HG02642 (cell line): ENCODE results near the gene RNF40.

ENCODE experiments used
- ATAC-seq: cut with Tn5 transposase; IDR thresholded peaks from one replicate; pipeline ENCODE4 v1.9.1; 2021; ENCODE audit warnings: mild to moderate bottlenecking; ENCODE audit not compliant: unreplicated experiment, poor library complexity

Gene RNF40

DNA sequence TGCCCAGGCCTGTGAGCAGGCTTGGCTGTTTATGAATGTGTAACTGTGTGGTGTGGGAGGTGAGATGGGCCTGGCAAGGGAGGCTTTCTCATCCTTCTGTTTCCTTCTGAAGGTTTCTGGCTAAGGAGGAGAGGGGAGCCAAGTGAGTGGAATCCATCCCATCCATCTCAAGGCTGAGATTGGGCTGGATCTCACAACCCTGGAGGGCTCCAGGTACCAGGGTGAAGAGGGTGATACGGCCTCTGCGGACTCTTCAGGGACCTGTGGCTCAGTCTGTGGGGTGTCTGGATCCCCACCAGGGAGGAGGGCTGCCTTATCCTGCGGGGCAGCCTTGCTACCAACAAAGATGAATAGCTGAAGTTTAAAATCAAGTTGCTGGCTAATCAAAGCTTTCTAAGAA is 17.9 kb downstream of the RNF40 start:
- no peak for ATAC-seq

- ATAC-seq = no peak
Measured at GRCh38 chr16:30780549-30780948, 18.4 kb downstream of the RNF40 start.

- ATAC-seq = no peak
Measured at GRCh38 chr16:30782486-30783279, 20.6 kb downstream of the RNF40 start.

DNA sequence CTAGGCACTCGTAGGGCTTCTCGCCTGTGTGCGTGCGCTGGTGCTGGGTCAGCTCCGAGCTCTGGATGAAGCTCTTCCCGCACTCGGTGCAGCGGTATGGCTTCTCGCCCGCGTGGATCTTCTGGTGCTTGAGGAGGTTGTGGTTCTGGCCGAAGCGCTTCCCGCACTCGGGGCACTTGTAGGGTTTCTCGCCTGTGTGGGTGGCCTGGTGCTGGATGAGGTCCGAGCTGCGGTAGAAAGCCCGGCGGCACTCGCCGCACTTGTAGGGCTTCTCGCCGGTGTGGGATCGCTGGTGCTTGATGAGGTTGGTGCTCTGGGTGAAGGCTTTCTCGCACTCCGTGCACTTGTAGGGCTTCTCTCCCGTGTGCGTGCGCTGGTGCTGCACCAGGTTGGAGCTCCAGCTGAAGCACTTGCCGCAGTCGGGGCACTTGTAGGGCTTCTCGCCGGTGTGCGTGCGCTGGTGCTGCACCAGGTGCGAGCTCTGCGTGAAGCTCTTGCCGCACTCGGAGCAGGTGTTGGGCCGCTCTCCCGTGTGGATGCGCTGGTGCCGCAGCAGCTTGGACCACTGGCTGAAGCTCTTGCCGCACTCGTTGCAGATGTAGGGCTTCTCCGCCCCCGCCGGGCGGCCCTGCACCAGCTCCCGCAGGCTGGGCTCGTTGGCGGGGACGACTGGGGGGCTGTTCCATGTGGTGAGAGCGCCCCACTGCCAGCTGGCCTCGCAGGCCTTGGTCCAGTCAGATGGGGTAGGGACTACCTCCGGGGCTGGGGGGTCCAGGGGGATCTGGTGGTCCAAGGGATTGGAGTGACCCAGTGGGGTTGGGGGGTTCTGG is 21.4 kb downstream of the RNF40 start:
- ATAC-seq = no peak

- no peak for ATAC-seq
Measured at GRCh38 chr16:30784215-30784614, 22.1 kb downstream of the RNF40 start.

DNA sequence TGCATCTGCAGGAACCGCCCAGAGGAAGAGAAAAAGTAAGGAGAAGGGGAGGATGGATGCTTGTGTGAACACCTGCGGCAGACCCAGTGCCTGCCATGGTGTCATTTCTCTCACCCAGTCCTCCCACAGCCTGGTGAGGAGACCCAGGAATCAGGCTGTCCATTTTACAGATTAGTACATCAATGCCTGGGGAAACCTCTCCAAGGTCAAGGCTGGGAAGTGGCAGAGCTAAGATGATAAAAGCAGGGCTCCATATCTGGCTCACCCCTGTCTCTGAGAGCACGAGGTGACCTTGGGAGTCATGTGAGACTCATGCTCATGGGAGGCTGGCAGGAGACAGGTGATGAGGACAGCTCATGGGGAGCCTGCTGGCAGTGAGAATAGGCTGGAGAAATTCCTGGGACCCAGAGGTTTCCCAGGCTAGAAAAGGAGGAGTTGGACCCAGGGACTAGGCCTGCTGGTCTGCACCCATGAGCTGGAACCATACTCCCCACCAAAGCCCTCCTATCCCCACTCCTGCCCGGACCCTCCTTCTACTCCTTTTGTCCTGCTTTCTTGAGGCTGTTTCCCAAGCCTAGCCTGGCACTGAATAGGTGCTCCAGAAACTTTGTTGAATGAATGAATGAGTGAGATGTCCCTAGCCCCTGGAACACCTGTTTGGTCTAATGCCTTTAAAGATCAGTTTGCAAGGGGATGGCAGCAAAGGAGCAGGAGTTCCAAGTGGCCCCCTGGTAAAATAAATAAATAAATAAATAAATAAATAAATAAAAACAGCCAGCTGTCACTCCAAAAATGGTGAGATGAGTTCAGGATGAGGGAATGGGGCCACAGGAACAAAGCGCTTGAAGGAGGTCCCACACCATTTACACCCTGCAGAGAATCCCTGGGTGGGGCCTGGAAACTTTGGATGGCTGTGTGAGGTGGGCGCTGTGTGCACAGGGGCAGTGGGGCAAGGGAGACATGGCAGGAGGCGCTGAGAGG is 23.3 kb downstream of the RNF40 start:
- ATAC-seq = no peak

GRCh38 chr16:30786115-30786935 is 24.2 kb downstream of the RNF40 start:
- no peak for ATAC-seq

GRCh38 chr16:30786936-30787612 is 25.0 kb downstream of the RNF40 start, which contains the start of gene ZNF629:
Gene ZNF629 (minus strand): TSS chr16:30787205. CDS start chr16:30784482, 2,723 bp downstream.
- no peak for ATAC-seq

- ATAC-seq = no peak
Measured at GRCh38 chr16:30787613-30788378, 25.7 kb downstream of the RNF40 start.

DNA sequence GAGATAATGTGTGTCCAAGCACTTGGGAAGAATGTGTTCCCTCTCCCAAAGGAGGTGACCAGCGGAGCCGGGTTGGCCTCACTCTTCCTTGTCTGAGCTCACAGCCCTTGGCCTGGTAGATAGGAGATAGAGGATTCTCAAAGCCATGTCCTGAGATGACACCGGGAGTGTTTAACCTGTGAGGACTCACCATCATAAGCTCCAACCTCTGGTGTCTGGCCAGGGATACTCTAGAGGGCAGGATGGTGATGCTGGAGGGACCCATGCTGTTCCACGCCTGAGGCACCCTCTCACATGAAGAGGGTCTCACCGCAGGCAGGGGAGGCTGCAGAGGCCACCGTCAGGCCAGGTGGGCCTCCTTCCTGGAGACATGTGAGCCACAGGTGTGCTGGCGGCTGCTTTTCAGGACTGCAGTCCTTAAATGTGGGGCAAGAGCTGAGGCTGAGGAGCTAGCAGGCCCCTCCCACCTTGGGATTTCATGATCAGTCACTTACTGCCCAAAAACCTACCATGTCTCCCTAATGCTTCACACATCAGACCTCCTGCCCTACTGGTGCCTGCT is 31.5 kb downstream of the RNF40 start:
- no peak for ATAC-seq

DNA sequence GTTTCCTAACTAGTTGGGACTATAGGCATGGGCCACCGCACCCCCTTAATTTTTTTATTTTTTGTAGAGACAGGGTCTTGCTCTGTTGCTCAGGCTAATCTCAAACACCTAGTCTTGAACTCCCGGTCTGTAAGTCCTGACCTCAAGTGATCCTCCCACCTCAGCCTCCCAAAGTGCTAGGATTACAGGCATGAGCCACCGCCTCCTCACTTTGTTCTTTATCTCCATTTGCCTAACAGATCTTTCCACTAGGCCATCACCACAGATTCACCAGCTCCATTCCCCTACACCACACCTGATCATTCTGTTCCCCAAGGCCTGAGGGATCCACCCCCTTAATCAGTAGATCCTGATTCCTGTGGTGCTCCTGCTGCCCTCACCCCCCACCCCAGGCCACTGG is 32.5 kb downstream of the RNF40 start:
- ATAC-seq = no peak

- ATAC-seq = no peak
Measured at GRCh38 chr16:30797670-30798309, 35.7 kb downstream of the RNF40 start.

DNA sequence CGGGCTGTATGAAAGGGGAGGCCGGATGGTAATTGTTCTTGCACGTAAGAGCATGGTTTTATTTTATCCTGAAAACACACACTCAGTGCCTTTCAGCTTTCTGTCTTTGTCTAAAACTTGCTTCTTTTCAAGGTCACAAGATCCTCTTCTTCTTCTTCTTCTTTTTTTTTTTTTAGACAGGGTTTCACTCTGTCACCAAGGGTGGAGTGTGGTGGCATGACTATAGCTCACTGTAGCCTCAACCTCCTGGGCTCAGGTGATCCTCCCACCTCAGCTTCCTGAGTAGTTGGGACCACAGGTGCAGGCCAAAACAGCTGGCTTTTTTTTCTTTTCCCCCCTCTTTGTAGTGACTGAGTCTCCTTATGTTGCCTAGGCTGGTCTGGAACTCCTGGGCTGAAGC is 40.8 kb downstream of the RNF40 start:
- ATAC-seq = no peak

DNA sequence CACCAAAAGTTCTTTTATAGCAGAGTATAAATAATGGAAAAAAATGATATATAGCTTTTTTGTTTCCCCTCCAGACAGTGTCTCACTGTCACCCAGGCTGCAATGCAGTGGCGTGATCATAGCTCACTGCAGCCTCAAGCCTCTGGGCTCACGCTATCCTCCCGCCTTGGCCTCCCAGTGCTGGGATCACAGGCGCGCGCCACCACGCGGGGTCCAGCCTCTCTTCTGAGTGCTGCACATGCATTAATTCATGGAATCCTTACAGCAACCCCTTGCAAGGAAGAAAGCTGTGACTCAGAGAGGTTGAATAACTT is 42.9 kb downstream of the RNF40 start:
- ATAC-seq = no peak

DNA sequence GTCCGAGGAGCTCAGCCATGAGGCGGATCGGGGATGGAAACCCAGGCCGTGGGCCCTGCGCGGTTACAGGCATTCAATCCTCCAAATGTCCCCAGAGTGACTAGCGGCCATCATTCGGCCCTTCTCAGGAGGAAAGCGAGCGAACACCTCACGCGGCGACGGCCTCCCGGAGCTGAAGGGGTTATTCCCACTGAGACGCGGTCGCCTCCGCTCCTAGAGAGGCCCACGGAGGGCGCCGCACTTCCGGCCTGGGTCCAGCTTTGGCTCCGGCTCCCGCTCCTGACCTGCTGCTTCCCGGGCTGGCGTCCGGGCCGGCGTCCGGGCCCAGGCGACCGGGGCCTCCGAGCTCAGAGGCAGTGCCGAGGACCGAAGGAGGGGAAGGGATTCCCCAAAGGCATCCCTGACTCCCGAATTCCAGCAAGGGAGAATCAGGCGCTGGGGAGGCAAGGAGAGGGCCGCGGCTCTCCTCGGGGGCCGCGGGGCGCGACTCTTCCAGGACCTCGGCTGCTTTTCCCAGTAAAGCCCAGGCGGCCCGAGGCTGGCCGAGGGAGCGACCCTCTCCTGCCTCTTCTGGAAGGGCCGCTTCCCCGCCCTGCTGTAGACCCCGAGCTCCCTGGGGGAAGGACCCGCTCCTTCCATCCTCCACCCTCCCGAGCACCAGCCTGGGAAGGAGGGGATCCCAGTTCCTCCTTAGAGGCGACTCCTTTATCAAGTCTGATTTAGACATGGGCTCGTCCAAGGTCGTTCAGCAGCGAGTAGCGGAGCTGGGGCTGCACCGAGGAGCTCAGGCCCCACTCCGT is 43.4 kb downstream of the RNF40 start:
- peak; percentile 72 for ATAC-seq

GRCh38 chr16:30808146-30808545 is 46.0 kb downstream of the RNF40 start:
- no peak for ATAC-seq
